ENCODE results near the gene TBX1.

The TBX1 gene

GRCh38 chr22:19722178-19722981 is 38.2 kb upstream of the TBX1 start:
- Histone ChIP-seq H3K4me1 (ENCODE audit: control insufficient read depth, low read length) (peaks cover 8% of the 10 kb centered on the region), H3K36me3 (ENCODE audit: control insufficient read depth, low read length) (no peaks in the 10 kb centered on the region), H3K4me2 (ENCODE audit: low read length) (no peak overlapping the region), H3K9me2 (replicated peaks; ENCODE audit: control insufficient read depth, low read length) (no peaks in the 10 kb centered on the region), H4K20me1 (ENCODE audit: control insufficient read depth, insufficient read depth, low read depth, low read length) (no peaks in the 10 kb centered on the region), H3K79me2 (ENCODE audit: control insufficient read depth, low read length) (no peaks in the 10 kb centered on the region), H3K27ac (ENCODE audit: low read depth, low read length) (no peak overlapping the region), H3F3A (ENCODE audit: control insufficient read depth, insufficient read depth) (no peaks in the 10 kb centered on the region), H3K4me3 (ENCODE audit: low read length) (no peak overlapping the region), H3K9me3 (ENCODE audit: control insufficient read depth, insufficient read depth, low read length) (no peaks in the 10 kb centered on the region), H3K27me3 (ENCODE audit: control insufficient read depth, low read length) (peaks cover 18% of the 10 kb centered on the region)
- TF ChIP-seq EZH2phosphoT487 (IDR thresholded peaks at IDR 0.05; ENCODE audit: borderline replicate concordance, low read length) (no peak), CTCF (IDR thresholded peaks at IDR 0.05; ENCODE audit: low read depth, low read length, poor library complexity, severe bottlenecking) (no peak)

GRCh38 chr22:19722982-19723231 is 37.7 kb upstream of the TBX1 start:
- Histone ChIP-seq H3K36me3 (ENCODE audit: control insufficient read depth, low read length) (no peaks in the 10 kb centered on the region), H3F3A (ENCODE audit: control insufficient read depth, insufficient read depth) (no peaks in the 10 kb centered on the region), H3K9me3 (ENCODE audit: control insufficient read depth, insufficient read depth, low read length) (no peaks in the 10 kb centered on the region), H3K27me3 (ENCODE audit: control insufficient read depth, low read length) (peaks cover 18% of the 10 kb centered on the region), H3K27ac (ENCODE audit: low read depth, low read length) (no peak overlapping the region), H4K20me1 (ENCODE audit: control insufficient read depth, insufficient read depth, low read depth, low read length) (no peaks in the 10 kb centered on the region), H3K9me2 (replicated peaks; ENCODE audit: control insufficient read depth, low read length) (no peaks in the 10 kb centered on the region), H3K4me2 (ENCODE audit: low read length) (no peak overlapping the region), H3K79me2 (ENCODE audit: control insufficient read depth, low read length) (no peaks in the 10 kb centered on the region), H3K4me3 (ENCODE audit: low read length) (no peak overlapping the region), H3K4me1 (ENCODE audit: control insufficient read depth, low read length) (peaks cover 8% of the 10 kb centered on the region)
- no peak for TF ChIP-seq EZH2phosphoT487 (IDR thresholded peaks at IDR 0.05; ENCODE audit: borderline replicate concordance, low read length)
- no peak for TF ChIP-seq CTCF (IDR thresholded peaks at IDR 0.05; ENCODE audit: low read depth, low read length, poor library complexity, severe bottlenecking)

GRCh38 chr22:19723232-19723982 is 37.2 kb upstream of the TBX1 start, which contains the start of gene GP1BB:
TSS of gene GP1BB (plus strand) at chr22:19723539. CDS start at chr22:19723570, 31 bp downstream.
- Histone ChIP-seq H3K27ac (ENCODE audit: low read depth, low read length) (no peak within 1 kb of the TSS), H4K20me1 (ENCODE audit: control insufficient read depth, insufficient read depth, low read depth, low read length) (no peaks in the 10 kb centered on the region), H3K79me2 (ENCODE audit: control insufficient read depth, low read length) (no peaks in the 10 kb centered on the region), H3K4me1 (ENCODE audit: control insufficient read depth, low read length) (peaks cover 7% of the 10 kb centered on the region), H3K9me3 (ENCODE audit: control insufficient read depth, insufficient read depth, low read length) (no peaks in the 10 kb centered on the region), H3K9me2 (replicated peaks; ENCODE audit: control insufficient read depth, low read length) (no peaks in the 10 kb centered on the region), H3F3A (ENCODE audit: control insufficient read depth, insufficient read depth) (no peaks in the 10 kb centered on the region), H3K4me2 (ENCODE audit: low read length) (no peak within 1 kb of the TSS; the same call in 1 of the 2 replicates), H3K27me3 (ENCODE audit: control insufficient read depth, low read length) (peaks cover 16% of the 10 kb centered on the region), H3K36me3 (ENCODE audit: control insufficient read depth, low read length) (no peaks in the 10 kb centered on the region), H3K4me3 (ENCODE audit: low read length) (no peak within 1 kb of the TSS)
- TF ChIP-seq EZH2phosphoT487 (IDR thresholded peaks at IDR 0.05; ENCODE audit: borderline replicate concordance, low read length) (no peak), CTCF (IDR thresholded peaks at IDR 0.05; ENCODE audit: low read depth, low read length, poor library complexity, severe bottlenecking) (no peak)

Data from DOHH2 (cell line).